Fibroblast of villous mesenchyme (primary cell): ENCODE results near the gene ZDHHC11. TPM values are rescaled to one million over a fixed set of nuclear protein-coding genes. Genes with fewer than 3 reads are reported as not detected.

Experiments
- DNase-seq: peaks from one replicate; pipeline ENCODE4 v3.0.0-alpha.2; 2010; ENCODE audit warnings: low read depth
- H3K4me3 ChIP-seq: 2 replicates; pipeline ENCODE4 v1.5.1; 2011; ENCODE audit warnings: low read depth, mild to moderate bottlenecking, low read length
- CTCF ChIP-seq: IDR thresholded peaks from 2 replicates; pipeline ENCODE4 v1.5.1; 2012; ENCODE audit warnings: low read depth, mild to moderate bottlenecking, low read length; ENCODE audit not compliant: insufficient read depth
- total RNA-seq: library from RNA; depleted of rRNA; stranded (reverse); fragments of >200 nt; gene quantifications from 2 replicates; pipeline ENCODE4 v1.2.3, GENCODE V29; 2012

Gene ZDHHC11
- total RNA-seq, 1 donor, result 0.86 TPM

GRCh38 chr5:870956-871355 lies 20.2 kb upstream of the ZDHHC11 start:
- no peak for DNase-seq
- no peak overlapping the region for H3K4me3 ChIP-seq
- TF ChIP-seq CTCF, result no peak

GRCh38 chr5:868428-869135 lies 17.8 kb upstream of the ZDHHC11 start:
- no peak for DNase-seq
- TF ChIP-seq CTCF, result no peak

GRCh38 chr5:867300-867870 lies 16.6 kb upstream of the ZDHHC11 start:
- H3K4me3 ChIP-seq, result no peak overlapping the region
- TF ChIP-seq CTCF, result no peak
- DNase-seq, result no peak

More at GRCh38 chr5:868428-869135, 17.8 kb upstream of the ZDHHC11 start:
- no peak overlapping the region for H3K4me3 ChIP-seq

- no peak for DNase-seq
- TF ChIP-seq CTCF, result no peak
- no peak overlapping the region for H3K4me3 ChIP-seq
These were observed 15.0 kb upstream of the ZDHHC11 start for GRCh38 chr5:865771-866170.

- no peak for DNase-seq
- H3K4me3 ChIP-seq, result no peak overlapping the region
- TF ChIP-seq CTCF, result no peak
These were observed 14.4 kb upstream of the ZDHHC11 start for GRCh38 chr5:865168-865521.

- peak; percentile 16 for DNase-seq
- H3K4me3 ChIP-seq, result no peak overlapping the region
- TF ChIP-seq CTCF, result no peak
These were observed 13.8 kb upstream of the ZDHHC11 start for GRCh38 chr5:864492-865167.
